Measurements from ENCODE around the gene CYS1.

The CYS1 gene

GRCh38 chr2:10039658-10040410 lies 40.4 kb downstream of the CYS1 start:
- Histone ChIP-seq H3K4me3 (IDR thresholded peaks at IDR 0.05; ENCODE audit: insufficient read depth, low read depth, low read length) (no peak overlapping the region), H2AFZ (ENCODE audit: low read depth) (no peak overlapping the region), H3K36me3 (ENCODE audit: insufficient read depth) (no peaks in the 10 kb centered on the region), H3K4me2 (no peak overlapping the region), H4K20me1 (ENCODE audit: insufficient read depth) (no peaks in the 10 kb centered on the region), H3K4me1 (ENCODE audit: low read depth, poor library complexity, severe bottlenecking) (peaks cover 32% of the 10 kb centered on the region), H3K9ac (no peak overlapping the region), H3K79me2 (ENCODE audit: insufficient read depth, low read depth) (peaks cover 7% of the 10 kb centered on the region), H3K27me3 (ENCODE audit: insufficient read depth, low read depth) (no peaks in the 10 kb centered on the region), H3K27ac (no peak overlapping the region)
- no peak for TF ChIP-seq CTCF (conservative IDR thresholded peaks at IDR 0.05; ENCODE audit: low read depth, low read length)

GRCh38 chr2:10038716-10039115 lies 41.5 kb downstream of the CYS1 start:
- Histone ChIP-seq H3K9ac (no peak overlapping the region), H3K36me3 (ENCODE audit: insufficient read depth) (no peaks in the 10 kb centered on the region), H4K20me1 (ENCODE audit: insufficient read depth) (no peaks in the 10 kb centered on the region), H3K79me2 (ENCODE audit: insufficient read depth, low read depth) (no peaks in the 10 kb centered on the region), H3K27ac (no peak overlapping the region), H3K4me2 (no peak overlapping the region), H3K4me1 (ENCODE audit: low read depth, poor library complexity, severe bottlenecking) (peaks cover 27% of the 10 kb centered on the region), H3K4me3 (IDR thresholded peaks at IDR 0.05; ENCODE audit: insufficient read depth, low read depth, low read length) (no peak overlapping the region), H3K27me3 (ENCODE audit: insufficient read depth, low read depth) (no peaks in the 10 kb centered on the region), H2AFZ (ENCODE audit: low read depth) (no peak overlapping the region)
- TF ChIP-seq CTCF (conservative IDR thresholded peaks at IDR 0.05; ENCODE audit: low read depth, low read length): no peak

- TF ChIP-seq CTCF (conservative IDR thresholded peaks at IDR 0.05; ENCODE audit: low read depth, low read length): no peak
Observed at GRCh38 chr2:10038123-10038522, 42.1 kb downstream of the CYS1 start.

GRCh38 chr2:10036095-10036884 lies 43.9 kb downstream of the CYS1 start:
- H3K36me3 ChIP-seq (ENCODE audit: insufficient read depth): no peaks in the 10 kb centered on the region
- no peaks in the 10 kb centered on the region for H4K20me1 ChIP-seq (ENCODE audit: insufficient read depth)
- no peaks in the 10 kb centered on the region for H3K27me3 ChIP-seq (ENCODE audit: insufficient read depth, low read depth)
- H3K9ac ChIP-seq: peak overlapping the region; percentile 64
- H3K4me1 ChIP-seq (ENCODE audit: low read depth, poor library complexity, severe bottlenecking): peaks cover 23% of the 10 kb centered on the region
- peak overlapping the region; percentile 77 for H3K4me2 ChIP-seq
- peak overlapping the region; percentile 65 for H3K27ac ChIP-seq
- peak overlapping the region; percentile 59 for H2AFZ ChIP-seq (ENCODE audit: low read depth)
- H3K79me2 ChIP-seq (ENCODE audit: insufficient read depth, low read depth): no peaks in the 10 kb centered on the region
- peak; percentile 38 for TF ChIP-seq CTCF (conservative IDR thresholded peaks at IDR 0.05; ENCODE audit: low read depth, low read length)
- peak overlapping the region; percentile 59 for H3K4me3 ChIP-seq (IDR thresholded peaks at IDR 0.05; ENCODE audit: insufficient read depth, low read depth, low read length)

More at GRCh38 chr2:10038123-10038522, 42.1 kb downstream of the CYS1 start:
- Histone ChIP-seq H3K4me2 (no peak overlapping the region), H2AFZ (ENCODE audit: low read depth) (no peak overlapping the region), H3K27ac (no peak overlapping the region), H3K4me3 (IDR thresholded peaks at IDR 0.05; ENCODE audit: insufficient read depth, low read depth, low read length) (no peak overlapping the region), H3K9ac (no peak overlapping the region), H3K36me3 (ENCODE audit: insufficient read depth) (no peaks in the 10 kb centered on the region), H3K27me3 (ENCODE audit: insufficient read depth, low read depth) (no peaks in the 10 kb centered on the region), H4K20me1 (ENCODE audit: insufficient read depth) (no peaks in the 10 kb centered on the region), H3K79me2 (ENCODE audit: insufficient read depth, low read depth) (no peaks in the 10 kb centered on the region), H3K4me1 (ENCODE audit: low read depth, poor library complexity, severe bottlenecking) (peaks cover 27% of the 10 kb centered on the region)

Data from KMS-11 (cell line).